Superior temporal gyrus (tissue), 1 donor: ENCODE results near the gene MAP3K2.

Experiments used
- DNase-seq: peaks from one replicate; pipeline ENCODE4 v3.0.0-alpha.2; 2016; ENCODE audit errors: extremely low spot score

MAP3K2 gene

DNA sequence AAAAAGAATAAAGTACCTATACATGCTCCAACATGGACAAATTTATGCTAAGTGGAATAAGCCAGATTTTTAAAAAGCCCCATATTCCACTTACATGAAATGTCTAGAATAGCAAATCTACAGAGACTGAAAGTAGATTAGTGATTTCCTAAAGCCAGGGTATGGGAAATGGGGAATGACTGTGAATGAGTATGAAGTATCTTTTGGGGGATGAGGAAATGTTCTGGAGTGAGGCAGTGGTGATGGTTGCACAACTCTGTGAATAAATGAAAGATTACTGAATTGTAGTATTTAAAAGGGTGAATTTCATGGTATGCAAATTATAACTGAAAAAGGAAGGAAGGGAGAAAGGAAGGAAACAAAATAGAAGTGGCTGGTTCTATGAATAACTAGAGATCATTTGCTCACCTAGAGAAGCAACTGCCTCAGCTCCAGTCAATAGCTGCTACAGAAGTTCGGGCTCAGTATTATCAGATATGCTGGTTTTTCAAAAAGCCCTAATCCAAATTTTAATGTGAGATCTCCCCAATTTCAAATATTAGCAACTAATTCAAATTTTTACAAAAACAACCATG lies 39.3 kb downstream of the MAP3K2 start:
- DNase-seq: no peak

DNA sequence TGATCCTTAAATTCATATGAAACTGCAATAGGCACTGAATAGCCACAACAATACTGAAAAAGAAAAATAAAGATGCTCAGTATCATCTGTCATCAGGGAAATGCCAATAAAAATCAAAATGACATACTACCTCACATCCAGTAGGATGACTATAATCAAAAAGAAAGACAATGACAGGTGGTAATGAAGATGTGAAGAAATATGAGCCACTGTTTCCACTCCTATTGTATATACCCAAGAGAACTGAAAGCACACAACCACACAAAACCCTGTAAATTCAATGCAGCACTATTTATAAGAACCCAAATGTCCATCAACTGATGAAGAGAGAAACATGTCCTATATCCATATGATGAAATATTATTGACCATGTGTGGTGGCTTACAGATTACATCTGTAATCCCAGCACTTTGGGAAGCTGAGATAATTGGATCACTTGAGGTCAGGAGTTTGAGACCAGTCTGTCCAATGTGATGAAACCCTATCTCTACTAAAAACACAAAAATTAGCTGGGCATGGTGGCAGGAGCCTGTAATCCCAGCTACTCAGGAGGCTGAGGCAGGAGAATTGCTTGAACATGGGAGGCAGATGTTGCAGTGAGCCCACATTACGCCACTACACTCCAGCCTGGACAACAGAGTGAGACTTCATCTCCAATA lies 39.9 kb downstream of the MAP3K2 start:
- DNase-seq: no peak

DNA sequence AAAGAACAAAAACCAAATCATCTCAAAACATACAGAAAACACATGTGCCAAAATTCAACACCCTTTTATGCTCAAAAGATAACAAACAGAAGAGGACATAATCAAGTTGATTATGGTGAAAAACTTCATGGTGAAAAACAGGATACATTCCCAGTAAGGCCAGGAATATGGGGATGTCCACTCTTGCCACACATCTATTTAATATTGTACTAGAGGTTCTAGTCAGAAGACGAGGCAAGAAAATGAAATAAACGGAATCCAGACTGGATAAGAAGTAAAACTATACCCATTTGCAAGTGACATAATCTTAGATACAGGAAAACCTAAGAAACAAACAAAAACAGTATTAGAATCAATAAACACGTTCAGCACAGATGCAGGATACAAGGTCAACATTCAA lies 40.8 kb downstream of the MAP3K2 start:
- no peak for DNase-seq

DNA sequence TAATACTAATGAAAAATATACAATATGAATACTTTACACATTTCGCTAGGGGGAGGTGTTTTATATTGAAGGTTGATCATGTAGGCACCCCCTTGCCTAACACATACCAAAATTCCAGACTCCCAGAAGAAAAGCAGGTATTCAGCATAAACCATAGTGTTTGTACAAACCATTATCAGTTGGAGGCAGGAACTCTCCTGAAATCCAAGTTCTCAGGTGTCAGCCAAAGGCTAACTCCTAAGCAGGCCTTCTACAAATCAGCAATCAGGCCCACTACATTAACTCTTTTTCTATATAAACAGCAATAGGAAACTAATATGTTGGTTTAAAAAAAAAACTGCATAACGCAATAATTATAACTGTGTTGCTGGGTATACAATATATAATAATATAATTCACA lies 44.5 kb downstream of the MAP3K2 start:
- DNase-seq: no peak

DNA sequence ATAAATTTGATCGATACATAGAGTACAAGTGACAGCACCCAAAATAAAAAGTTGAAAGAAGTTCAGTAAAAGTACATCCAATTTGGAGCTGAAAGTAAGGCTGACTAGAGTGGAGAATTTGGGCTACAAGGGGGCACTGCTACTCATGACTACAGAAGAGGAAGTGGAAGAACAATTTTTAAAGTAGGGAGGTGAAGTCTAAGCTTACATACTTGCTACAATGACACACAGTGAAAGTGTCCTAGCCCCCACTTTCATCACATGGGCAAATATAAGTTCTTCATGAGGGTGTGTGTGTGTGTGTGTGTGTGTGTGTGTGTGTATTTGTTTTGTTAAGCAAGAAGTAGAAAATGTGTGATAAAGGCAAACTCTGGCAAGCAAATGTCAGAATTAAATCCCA lies 45.7 kb downstream of the MAP3K2 start:
- no peak for DNase-seq

DNA sequence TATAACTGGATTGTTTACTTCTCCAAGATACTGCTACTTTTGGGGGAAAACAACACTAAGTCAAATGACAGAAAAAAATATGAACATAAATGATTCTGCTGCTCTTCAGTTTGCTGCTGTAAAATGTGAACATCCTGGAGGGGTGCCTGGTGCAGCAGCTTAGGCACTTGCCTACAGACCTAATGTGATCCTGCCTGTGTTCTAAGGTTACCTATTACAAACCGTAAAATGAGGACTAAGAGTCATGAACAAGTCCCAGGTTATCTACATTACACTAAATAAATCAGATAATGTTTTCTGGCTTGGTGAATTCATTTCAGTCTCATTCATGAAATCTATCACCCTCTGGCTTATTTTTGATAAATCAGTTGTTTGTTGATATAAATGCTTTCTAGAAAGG lies 55.4 kb downstream of the MAP3K2 start:
- no peak for DNase-seq

DNA sequence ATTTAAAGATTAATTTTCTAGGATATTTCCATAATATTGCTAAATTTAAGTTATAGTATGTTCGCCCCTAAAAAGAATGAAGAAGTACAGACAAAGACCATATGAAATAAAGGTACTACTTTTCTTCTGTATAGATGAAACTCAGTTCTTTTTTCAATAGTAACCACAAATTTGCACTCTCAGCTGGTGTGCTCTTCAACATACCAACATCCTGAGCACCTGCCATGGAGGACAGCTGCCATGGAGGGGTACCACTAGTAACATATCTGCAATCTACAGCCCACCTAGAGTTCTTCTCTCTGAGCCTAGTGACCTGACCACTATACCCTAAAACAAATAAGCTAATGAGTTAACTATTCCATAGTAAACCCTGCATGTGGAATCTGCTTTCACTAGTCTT lies 57.0 kb downstream of the MAP3K2 start:
- no peak for DNase-seq

DNA sequence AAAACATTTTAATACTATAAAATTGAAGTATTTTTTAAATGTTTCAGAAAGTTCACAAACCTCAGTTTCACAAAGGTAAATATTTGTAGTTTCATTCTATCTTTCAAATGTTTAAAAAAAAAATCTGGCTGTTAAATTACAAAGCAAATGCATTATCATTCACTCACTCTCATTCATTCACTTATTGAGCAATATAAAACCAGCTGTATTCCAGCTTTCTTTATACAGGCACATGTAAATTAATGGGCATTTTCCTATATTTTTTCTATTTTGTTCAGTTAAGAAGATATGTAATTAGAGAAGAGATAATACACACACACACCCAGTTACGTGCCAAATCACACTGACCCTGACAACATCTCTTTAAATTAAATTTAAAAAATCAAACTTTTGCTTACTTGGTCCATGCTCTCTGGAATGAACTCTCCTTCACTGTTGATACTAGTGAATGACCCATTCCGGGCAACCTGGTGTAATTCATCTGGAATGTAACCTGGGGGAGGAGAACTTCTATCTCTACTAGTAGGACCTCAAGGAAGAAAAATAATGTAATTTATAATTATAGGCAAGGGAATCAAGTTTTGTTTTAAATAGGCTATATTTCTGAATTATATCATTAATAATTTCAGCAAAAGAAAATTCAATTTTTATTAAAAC lies 61.4 kb downstream of the MAP3K2 start:
- DNase-seq: no peak

DNA sequence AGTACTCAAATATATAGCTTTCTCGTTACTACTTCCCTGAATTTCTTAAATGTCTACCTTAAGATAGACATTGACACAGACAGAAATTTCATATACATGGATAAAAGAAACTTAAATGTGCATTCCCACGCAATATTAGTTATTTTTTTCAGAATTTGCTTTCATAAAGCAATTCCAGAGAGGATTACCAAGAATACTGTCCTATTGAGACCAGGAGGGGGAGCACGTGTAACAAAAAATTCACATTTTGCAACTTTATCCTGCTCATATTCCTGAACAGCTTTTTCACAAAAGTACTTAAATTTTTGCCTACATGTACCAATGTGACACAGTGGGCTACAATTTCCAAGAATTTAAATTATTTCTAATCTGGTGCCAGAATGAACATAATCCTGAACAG lies 63.1 kb downstream of the MAP3K2 start:
- peak; percentile 75 for DNase-seq

DNA sequence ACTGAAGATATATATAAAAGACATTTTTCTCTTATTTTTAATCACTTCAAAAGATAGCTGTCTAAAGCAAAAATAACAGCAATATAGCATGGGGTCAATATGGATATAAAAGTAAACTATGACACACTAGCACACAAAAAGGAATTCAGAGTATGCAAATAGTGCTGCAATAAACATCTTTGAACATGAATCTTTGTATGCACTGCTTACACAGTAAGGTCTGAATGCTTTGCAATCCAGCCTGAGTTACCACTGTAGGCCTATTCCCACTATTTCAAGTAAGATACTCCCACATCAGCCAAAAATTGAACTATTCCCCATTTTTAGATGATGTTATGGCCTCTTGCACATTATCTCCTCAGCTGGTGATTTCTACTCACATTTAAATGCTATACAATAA lies 66.5 kb downstream of the MAP3K2 start:
- no peak for DNase-seq

DNA sequence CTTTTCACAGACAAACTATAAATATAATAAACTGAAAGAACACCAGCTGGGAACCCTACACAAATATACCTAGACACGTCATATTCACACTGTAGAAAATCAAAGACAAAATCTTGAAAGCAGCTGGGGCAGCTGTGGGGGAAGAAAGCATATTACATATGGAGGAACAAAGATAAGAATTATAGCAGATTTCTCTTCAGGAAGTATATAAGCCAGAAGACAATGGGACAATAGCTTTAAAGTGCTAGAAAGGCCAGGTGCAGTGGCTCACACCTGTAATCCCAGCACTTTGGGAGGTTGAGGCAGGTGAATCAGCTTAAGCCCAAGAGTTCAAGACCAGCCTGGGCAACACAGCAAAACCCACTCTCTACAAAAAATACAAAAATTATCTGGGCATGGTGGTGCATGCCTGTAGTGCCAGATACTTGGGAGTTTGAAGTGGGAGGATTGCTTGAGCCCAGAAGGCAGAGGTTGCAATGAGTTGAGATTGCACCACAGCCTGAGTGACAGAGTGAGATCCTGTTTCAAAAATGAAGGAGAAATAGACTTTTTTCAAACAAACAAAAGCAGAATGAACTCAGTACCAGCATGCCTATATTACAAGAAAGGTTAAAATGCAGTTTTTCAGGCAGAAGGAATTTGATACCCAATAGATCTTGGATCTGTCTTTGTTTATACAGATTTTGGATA lies 67.0 kb downstream of the MAP3K2 start:
- no peak for DNase-seq

DNA sequence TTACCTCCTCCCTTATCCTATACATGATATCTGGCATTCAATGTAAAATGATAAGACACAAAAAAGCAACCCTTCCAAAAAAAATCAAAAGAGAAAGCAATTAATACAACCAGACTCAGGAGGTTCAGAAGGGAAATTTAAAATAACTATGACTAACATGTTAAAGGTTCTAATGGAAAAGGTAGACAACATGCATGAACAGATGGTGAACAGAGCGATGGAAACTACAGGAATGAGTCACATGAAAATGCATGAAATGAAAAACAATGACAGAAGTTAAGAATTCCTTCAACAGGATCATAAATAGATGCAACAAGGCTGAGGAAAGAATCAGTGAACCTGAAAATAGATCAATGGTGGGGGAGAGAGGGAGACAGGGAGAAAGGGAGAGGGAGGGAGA lies 67.7 kb downstream of the MAP3K2 start:
- no peak for DNase-seq

DNA sequence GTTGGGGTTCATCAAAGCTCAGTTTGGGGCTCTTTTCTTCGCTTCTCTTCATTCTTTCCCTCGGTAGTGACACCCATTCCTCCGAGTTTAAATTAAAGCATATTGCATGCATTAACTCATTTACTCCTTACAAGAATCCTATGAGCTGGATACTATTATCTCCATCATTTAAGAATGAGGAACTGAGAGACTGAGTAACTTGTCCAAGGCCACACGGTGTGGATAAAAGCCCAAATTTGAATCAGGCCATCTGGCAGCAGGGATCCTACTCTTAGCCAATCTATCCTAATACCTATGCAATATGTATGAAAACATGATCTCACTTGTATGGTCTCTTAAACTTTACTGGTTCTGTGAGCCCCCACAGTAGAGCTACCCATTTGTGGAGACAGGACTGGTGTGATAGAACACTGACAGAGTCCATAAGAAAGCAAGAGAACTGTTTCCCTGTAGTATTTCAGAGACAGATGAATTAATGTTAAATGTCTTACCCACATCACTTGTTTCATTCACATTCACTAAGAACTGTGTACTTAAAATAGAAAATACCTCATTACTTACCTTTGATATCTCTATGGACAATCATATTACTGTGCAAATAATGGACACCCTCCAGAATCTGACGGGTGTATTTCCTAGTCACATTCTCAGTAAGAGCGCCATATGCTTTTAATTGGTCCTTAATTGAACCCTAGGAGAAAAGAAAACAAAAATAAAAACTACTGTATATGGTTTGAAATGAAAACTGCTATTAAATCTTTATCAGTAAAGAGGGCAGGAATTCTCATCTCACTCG lies 73.4 kb downstream of the MAP3K2 start:
- DNase-seq: no peak

DNA sequence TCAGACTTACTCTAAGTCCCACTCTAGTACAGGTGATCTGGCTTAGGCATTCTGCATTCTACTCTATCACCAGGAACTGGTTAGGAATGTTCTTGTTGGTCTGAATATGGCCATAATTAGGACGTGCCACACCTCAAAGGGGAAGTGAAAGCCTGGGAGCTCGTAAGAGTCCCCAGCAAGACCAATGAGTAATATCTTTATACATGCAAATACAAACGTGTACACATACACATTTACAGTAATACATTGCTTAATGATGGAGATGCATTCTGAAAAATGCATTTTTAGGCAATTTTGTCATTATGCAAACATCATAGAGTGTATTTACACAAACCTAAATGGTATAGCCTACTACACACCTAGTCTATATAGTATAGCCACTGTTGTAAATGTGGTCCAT lies 74.4 kb downstream of the MAP3K2 start:
- DNase-seq: no peak

DNA sequence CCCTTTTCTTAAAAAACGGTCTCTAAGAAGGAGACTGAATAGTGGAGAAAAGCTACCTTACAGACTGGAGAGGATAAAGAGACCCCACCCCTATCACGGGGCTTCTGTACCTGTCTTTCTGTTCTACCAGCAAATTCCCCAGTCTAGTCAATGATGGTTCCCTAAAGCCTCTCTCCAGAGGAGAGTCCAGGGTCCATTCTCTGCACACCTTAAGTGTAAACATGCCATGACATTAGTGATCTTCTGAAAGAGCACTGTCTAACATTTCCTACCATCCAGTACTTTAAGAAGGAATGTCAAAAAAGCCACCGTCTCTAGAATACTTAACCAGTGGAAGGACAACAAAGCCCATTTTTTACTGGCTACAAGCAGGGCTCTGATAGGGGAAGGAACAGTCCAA lies 76.8 kb downstream of the MAP3K2 start:
- DNase-seq: no peak

DNA sequence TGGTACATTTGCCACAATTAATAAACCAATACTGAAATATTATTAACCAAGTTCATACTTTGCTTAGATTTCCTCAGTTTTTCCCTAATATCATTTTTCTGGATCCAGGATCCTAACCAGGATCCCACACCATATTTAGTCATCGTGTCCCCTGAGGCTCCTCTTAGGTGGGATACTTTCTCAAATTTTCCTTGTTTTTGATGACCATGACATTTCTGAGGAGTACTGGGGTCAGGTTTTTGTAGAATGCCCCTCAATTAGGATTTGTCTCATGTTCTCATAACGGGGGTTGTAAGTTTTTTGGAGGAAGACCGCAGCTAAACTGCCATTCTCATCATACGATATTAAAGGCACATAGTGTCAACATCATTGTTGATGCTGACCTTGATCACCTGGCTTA lies 78.3 kb downstream of the MAP3K2 start:
- no peak for DNase-seq

DNA sequence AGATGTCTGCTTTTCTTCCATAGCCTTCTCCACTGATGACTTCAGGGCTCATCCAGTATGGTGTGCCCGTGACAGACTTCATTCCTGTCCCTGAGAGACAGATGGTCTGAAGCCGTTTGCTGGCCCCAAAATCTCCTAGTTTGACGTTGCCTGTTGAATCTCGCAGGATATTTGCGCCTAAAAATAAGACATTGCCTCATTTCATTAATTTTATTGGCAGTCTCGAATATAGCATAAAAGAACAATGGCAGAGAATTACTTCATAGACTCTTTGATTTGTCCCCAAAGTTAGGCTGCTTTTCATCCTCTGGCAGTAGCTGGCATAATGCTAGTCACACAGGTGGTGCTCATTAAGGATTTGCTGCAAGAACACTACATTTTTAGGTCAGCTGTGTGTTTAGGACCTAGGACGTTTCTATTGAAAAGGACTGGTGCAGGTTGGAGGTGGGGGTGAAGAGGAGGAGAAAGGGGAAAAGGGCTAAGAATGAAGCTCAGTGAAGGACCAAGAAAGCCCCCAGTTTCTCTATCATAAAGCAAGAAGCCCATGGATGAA lies 79.1 kb downstream of the MAP3K2 start:
- DNase-seq: no peak

DNA sequence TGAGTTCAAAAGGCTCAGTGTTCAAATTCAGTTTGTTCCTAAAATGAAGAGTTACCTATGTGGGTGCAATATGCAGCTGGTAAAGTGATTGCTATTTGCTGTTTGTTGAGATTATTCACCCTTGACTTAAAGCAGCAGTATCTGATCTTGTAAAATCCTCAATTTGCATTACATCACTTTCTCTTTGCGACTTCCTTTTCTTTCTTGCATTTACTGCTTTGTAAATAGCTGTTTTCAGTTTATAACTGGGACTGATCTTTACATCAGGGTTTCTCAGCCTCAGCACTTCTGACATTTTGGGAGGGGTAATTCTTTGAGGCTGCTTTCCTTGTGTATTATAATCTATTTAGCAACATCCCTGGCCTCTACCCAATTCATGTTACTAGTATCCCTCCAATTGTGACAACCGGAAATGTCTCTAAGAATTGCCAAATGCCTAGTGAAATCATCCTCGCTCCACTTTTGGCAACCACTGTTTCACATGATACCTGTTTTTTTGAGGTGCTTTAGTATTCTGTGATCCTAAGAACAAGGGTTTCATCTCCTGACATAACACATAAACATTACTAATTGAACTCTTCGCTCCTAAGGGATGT lies 81.7 kb downstream of the MAP3K2 start:
- DNase-seq: no peak

DNA sequence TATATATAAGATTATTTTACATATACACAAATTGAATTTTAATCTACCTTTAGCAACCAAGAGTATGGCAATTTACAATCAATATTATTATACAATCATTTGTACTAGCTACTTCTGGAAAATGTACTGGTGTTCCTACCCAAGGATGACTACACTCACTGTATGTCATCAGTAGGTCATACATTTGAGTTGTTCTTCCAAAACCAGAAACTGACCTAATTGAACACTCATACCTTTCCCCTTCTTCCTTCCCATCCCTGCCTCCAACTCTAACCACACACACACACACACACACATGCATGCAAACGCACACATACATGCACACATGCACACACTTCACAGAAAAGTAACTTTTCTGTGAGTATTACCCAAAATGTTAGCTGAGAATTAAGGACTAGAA lies 85.6 kb downstream of the MAP3K2 start:
- DNase-seq: no peak

DNA sequence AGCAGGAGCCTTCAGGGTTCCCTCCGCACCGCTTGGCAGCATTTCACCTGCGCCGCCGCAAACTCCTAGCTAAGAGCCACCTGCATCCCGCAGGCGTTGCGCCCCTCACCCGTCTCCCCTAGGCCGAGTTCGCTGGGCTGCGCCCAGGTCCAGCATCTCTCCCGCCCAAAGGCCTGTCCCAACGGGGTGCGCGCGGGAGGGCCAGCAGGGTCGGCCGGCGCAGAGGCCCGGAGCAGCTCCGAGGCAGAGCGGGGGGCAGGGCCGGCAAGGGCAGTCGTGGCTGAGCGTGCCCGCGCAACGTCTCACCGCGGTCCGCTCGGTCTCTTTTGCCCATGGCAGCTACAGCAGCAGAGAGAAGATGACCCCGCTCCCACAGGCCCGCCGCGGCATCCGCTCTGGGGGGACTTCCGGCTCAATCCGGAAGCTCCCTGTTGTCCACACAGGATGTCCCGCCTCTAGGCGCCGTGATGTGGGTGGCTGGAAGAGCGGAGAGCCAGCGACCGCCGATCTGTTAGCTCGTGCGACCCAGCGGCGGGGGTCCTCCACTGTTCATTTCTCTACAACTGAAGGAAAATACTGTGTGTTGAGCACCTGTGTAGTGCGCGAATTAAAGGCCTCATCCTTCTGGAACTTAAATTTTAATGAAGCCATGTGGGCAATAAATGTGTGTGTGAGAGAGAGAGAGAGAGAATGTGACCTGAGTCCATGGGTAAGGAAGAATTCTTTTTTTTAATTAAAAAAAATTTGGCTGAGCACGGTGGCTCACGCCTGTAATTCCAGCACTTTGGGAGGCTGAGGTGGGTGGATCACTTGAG lies 93.8 kb downstream of the MAP3K2 start, which contains the start of gene ERCC3:
TSS of gene ERCC3 (minus strand) at position 397 of the 815 bp plus-strand sequence. CDS start at position 334, 63 bp downstream.
- DNase-seq: peak; percentile 88
